ENCODE data around the gene BABAM1.

Gene BABAM1

DNA sequence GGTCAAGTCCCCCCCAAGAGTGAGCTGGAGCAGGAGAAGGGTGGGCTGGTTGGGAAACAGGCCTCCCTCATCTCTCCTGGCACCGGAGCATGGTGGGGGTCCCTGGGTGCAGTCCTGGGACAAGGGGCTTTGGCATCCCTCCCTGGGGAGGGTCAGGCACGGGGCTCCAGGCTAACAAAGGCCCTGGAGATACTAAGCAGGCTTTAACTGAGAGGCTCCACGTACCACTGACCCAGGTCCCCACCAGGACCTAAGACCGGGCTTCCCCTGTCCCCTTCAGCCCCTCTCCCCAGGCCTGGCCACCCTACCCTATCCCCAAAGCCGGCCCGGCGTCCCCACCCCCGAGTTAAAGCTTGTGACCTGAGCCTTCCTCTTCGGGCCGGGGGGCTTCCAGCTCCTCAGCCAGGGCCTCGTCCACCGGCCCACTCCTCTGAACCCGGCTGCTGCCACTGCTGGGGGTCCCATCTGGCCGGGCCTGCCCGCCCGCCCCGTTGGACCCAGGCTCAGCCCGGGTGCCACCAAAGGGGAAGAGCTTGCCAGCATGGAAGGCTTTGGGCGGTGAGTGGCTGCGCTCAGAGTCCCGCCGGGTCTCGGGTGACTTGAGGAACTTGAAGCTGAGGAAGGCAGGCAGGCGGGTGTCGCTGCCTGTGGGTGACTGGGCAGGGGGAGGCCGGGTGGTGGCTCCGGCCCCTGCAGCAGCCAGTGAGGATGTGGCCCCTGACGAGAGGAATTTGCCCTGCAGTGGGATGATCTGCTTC is 57.3 kb downstream of the BABAM1 start:
- DNase-seq (ENCODE audit: low spot score) = no peak

- no peak for DNase-seq (ENCODE audit: low spot score)
Observed at GRCh38 chr19:17325133-17325532, 57.9 kb downstream of the BABAM1 start.

GRCh38 chr19:17325881-17326594 is 58.8 kb downstream of the BABAM1 start:
- peak; percentile 74 for DNase-seq (ENCODE audit: low spot score)

DNA sequence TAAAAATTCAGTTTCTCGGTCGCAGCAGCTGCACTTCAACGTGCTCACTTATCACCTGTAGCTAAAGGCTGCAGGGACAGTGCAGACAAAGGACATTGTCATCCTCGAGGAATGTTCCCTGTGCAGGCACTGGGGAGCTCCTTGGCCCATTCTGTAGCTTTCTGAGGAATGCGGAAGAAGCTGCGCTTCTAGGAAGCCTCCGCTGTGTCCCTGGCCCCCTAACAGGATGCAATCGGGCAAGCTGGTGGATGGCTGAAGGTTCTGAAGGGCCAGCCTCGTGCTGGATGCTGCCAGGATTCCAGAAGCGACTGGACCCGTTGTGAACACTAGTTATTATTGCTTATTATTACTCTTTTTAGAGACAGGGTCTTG is 59.3 kb downstream of the BABAM1 start:
- no peak for DNase-seq (ENCODE audit: low spot score)

DNA sequence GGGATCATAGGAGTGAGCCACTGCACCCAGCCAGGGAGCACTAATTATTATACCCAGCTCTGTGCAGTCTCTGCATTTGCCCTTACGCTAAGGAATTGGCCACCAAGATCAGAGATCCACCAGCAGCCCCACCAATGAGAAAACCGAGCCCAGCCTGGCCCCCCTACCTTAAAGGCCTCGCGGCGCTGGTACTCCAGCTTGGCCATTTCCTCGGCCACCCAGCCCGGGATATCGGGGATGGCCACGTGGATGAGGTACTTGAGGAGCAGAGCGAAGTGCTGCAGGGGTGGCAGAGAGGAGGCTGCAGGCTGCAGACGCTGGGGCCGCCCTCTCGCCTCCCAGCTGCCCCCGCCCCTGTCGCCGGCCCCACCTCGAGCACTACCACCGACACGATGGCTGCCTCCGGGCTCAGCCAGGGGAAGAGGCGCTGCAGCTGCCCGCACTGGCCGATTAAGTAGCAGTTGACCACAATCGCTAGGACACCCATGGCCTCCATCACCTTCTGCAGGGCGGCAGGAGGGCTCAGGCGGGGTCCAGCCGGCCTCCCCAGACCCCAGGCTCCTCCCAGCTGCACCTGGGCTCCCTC is 59.9 kb downstream of the BABAM1 start:
- DNase-seq (ENCODE audit: low spot score) = no peak

GRCh38 chr19:17327654-17328516 is 60.6 kb downstream of the BABAM1 start:
- no peak for DNase-seq (ENCODE audit: low spot score)
